Measurements from ENCODE around the gene POLR2A.

POLR2A gene

GRCh38 chr17:7442142-7442541 is 42.0 kb upstream of the POLR2A start:
- TF ChIP-seq, protein P1, sequence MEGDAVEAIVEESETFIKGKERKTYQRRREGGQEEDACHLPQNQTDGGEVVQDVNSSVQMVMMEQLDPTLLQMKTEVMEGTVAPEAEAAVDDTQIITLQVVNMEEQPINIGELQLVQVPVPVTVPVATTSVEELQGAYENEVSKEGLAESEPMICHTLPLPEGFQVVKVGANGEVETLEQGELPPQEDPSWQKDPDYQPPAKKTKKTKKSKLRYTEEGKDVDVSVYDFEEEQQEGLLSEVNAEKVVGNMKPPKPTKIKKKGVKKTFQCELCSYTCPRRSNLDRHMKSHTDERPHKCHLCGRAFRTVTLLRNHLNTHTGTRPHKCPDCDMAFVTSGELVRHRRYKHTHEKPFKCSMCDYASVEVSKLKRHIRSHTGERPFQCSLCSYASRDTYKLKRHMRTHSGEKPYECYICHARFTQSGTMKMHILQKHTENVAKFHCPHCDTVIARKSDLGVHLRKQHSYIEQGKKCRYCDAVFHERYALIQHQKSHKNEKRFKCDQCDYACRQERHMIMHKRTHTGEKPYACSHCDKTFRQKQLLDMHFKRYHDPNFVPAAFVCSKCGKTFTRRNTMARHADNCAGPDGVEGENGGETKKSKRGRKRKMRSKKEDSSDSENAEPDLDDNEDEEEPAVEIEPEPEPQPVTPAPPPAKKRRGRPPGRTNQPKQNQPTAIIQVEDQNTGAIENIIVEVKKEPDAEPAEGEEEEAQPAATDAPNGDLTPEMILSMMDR (conservative IDR thresholded peaks at IDR 0.05; ENCODE audit: low read depth) = no peak
- ChIA-PET CTCF (no interaction called here), POLR2A (ENCODE audit: low non-redundant PET) (interaction anchor here (0.5 to 0.6 kb wide), 2 partner anchors 9 to 42 kb away, joined by 3 to 5 read pairs; partner anchors contain the start of gene POLR2A)
- no peak for DNase-seq (ENCODE audit: low spot score)
- peak overlapping the region; percentile 84 for H3K27ac ChIP-seq

- POLR2A ChIA-PET (ENCODE audit: low non-redundant PET) = interaction anchor here (0.6 to 1.1 kb wide), 3 partner anchors 19 to 112 kb away, joined by 3 to 7 read pairs (median 3); no protein-coding TSS in a partner anchor
- H3K27ac ChIP-seq = peak overlapping the region; percentile 84
- TF ChIP-seq, protein P1 (conservative IDR thresholded peaks at IDR 0.05; ENCODE audit: low read depth) = no peak
These were observed 40.4 kb upstream of the POLR2A start for GRCh38 chr17:7443499-7444485.

GRCh38 chr17:7444682-7445618 is 39.2 kb upstream of the POLR2A start, which contains the start of gene CHRNB1:
TSS of gene CHRNB1 (plus strand) at chr17:7445061. CDS start at chr17:7445128, 67 bp downstream.
- POLR2A ChIA-PET (ENCODE audit: low non-redundant PET) = interaction anchor here (0.7 to 1.1 kb wide), 2 partner anchors 17 to 18 kb away, joined by 3 read pairs; no protein-coding TSS in a partner anchor
- no peak for DNase-seq (ENCODE audit: low spot score)
- CTCF ChIA-PET = interaction anchor here (0.6 to 0.7 kb wide), 2 partner anchors 30 to 50 kb away, joined by 3 read pairs; no protein-coding TSS in a partner anchor
- H3K27ac ChIP-seq = peak within 1 kb of the TSS; percentile 84
- TF ChIP-seq, protein P1 (conservative IDR thresholded peaks at IDR 0.05; ENCODE audit: low read depth) = no peak

More at GRCh38 chr17:7443499-7444485, 40.4 kb upstream of the POLR2A start:
- CTCF ChIA-PET = interaction anchor here (0.7 kb wide), 1 partner anchor 31 kb away, joined by 3 read pairs; no protein-coding TSS in a partner anchor
- DNase-seq (ENCODE audit: low spot score) = peak; percentile 64

- POLR2A ChIA-PET (ENCODE audit: low non-redundant PET) = interaction anchor here (0.7 kb wide), 1 partner anchor 18 kb away, joined by 3 read pairs; no protein-coding TSS in a partner anchor
- H3K27ac ChIP-seq = peak overlapping the region; percentile 84
- TF ChIP-seq, protein P1 (conservative IDR thresholded peaks at IDR 0.05; ENCODE audit: low read depth) = no peak
- CTCF ChIA-PET = no interaction called here
- DNase-seq (ENCODE audit: low spot score) = no peak
These were observed 38.6 kb upstream of the POLR2A start for GRCh38 chr17:7445619-7445968.

DNA sequence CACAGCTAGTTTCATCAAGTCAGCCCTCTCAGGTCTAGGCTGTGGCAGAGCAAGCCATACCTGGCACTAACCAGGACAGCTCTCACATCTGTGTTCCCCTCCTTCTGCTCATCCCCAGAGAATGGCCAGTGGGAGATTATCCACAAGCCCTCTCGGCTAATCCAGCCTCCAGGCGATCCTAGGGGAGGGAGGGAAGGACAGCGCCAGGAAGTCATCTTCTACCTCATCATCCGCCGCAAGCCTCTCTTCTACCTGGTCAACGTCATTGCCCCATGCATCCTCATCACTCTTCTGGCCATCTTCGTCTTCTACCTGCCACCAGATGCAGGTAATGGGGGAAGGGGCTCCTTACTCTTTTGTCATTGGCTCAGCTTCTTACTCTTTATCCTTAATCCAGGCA is 35.7 kb upstream of the POLR2A start:
- POLR2A ChIA-PET (ENCODE audit: low non-redundant PET) = no interaction called here
- TF ChIP-seq, protein P1 (conservative IDR thresholded peaks at IDR 0.05; ENCODE audit: low read depth) = no peak

More for the DNA sequence above, 35.7 kb upstream of the POLR2A start:
- DNase-seq (ENCODE audit: low spot score) = no peak
- CTCF ChIA-PET = no interaction called here
- H3K27ac ChIP-seq = no peak overlapping the region; the same call in 1 of the 2 replicates

Measured in RWPE1 (cell line).